ENCODE measurements around the gene WDR20.
"Not testable (repeated sequence)": the region's sequence is repeated elsewhere in the genome, so short reads cannot be mapped to it uniquely, and the experiment has no call there.

WDR20 gene

DNA sequence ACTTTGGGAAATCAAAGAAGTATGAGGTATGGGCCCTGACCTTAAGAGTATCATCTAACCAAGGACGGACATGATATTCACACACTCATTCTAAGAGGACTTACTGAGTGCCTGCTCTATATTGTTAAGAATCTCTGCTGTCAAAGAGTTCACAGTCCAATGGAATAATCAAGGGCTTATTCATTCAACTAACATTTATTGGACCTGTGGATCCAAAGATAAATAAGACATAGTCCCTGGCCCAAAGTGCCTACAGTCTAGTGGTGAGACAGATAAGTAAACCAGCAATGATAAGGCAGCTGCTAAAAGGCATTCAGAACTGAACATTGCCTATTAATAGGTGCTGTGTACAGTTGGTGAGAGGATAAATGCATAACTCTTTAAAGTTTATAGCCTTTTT, 11.0 kb downstream of the WDR20 start:
- CTCF ChIA-PET: interaction anchor here (1.1 to 1.6 kb wide), 5 partner anchors 8 to 54 kb away, joined by 3 to 4 read pairs (median 3); no protein-coding TSS in a partner anchor
- POLR2A ChIA-PET: no interaction called here
- TF ChIP-seq, protein P1, sequence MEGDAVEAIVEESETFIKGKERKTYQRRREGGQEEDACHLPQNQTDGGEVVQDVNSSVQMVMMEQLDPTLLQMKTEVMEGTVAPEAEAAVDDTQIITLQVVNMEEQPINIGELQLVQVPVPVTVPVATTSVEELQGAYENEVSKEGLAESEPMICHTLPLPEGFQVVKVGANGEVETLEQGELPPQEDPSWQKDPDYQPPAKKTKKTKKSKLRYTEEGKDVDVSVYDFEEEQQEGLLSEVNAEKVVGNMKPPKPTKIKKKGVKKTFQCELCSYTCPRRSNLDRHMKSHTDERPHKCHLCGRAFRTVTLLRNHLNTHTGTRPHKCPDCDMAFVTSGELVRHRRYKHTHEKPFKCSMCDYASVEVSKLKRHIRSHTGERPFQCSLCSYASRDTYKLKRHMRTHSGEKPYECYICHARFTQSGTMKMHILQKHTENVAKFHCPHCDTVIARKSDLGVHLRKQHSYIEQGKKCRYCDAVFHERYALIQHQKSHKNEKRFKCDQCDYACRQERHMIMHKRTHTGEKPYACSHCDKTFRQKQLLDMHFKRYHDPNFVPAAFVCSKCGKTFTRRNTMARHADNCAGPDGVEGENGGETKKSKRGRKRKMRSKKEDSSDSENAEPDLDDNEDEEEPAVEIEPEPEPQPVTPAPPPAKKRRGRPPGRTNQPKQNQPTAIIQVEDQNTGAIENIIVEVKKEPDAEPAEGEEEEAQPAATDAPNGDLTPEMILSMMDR (IDR thresholded peaks at IDR 0.05; ENCODE audit: control extremely low read depth, extremely low read depth, low read depth, missing control alignments): no peak
- no peak for DNase-seq (ENCODE audit: extremely low spot score)

DNA sequence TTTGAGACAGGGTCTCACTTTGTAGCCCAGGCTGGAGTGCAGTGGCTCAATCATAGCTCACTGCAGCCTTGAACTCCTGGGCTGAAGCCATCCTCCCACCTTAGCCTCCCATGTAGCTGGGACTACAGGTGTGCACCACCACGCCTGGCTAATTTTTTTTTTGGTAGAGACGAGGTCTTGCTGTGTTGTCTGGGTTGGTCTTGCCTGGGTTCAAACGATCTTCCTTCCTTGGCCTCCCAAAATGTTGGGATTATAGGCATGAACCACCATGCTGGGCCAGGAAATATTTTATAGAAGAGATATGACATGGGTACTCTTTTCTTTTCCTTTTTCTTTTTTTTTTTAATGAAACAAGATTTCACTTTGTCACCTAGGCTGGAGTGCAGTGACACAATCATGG, 11.7 kb downstream of the WDR20 start:
- DNase-seq (ENCODE audit: extremely low spot score); POLR2A ChIA-PET: not testable (repeated sequence)
- CTCF ChIA-PET: interaction anchor here (1.1 to 2.1 kb wide), 3 partner anchors 10 to 55 kb away, joined by 3 to 5 read pairs (median 3); no protein-coding TSS in a partner anchor

DNA sequence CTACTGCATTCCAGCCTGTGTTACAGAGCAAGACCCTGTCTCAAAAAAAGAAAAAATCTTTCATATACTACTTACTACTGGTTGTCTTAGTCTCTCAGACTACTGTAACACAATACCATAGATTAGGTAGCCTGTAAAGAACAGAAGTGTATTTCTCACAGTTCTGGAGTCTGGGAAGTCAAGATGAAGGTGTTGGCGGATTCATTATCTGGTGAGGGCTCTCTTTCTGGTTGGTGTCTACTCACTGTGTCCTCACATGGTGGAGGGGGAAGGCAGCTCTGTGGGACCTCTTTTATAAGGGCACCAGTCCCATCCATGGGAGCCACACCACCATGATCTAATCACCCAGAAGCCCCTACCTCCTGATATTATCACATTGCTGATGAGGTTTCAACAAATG, 14.4 kb downstream of the WDR20 start:
- POLR2A ChIA-PET: no interaction called here
- TF ChIP-seq, protein P1 (IDR thresholded peaks at IDR 0.05; ENCODE audit: control extremely low read depth, extremely low read depth, low read depth, missing control alignments): no peak
- CTCF ChIA-PET: interaction anchor here (1.3 to 1.6 kb wide), 2 partner anchors 9 to 10 kb away, joined by 3 to 5 read pairs; no protein-coding TSS in a partner anchor
- no peak for DNase-seq (ENCODE audit: extremely low spot score)

DNA sequence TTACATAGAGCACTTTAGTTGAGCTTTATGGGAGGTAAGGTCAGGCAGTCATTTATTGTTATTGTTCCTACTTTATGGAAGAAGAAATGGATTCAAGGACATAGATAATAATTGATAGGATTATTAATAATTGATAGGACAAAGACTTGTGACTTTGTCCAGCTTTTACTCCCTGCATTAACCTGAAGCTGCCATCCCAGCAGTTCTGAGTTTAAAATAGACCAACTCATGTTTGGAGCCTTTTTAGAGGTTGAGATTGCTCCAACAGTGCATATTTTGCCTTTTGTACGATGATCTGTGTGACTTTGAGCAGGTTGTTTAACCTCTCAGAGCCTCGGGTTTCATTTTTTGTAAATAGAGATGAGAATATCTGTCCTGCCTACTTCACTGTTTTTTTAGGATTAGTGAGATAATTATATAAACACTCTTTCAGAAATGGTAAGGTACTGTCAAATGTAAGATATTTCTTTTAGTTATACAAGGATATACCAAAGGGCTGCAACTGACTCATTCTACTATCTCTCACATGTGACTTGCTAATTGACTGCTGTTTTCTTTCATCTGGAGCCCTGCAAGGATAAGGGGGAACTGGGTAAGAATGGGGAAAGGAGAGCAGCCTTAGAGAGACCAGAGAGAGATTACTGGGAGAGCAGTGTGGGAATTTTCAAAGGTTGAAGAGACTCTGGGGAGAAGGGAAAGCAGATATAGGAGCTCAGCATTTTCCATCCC, 15.3 kb downstream of the WDR20 start:
- POLR2A ChIA-PET: no interaction called here
- DNase-seq (ENCODE audit: extremely low spot score): no peak
- CTCF ChIA-PET: interaction anchor here (1.3 to 1.6 kb wide), 2 partner anchors 9 to 10 kb away, joined by 3 to 5 read pairs; no protein-coding TSS in a partner anchor
- TF ChIP-seq, protein P1 (IDR thresholded peaks at IDR 0.05; ENCODE audit: control extremely low read depth, extremely low read depth, low read depth, missing control alignments): no peak

DNA sequence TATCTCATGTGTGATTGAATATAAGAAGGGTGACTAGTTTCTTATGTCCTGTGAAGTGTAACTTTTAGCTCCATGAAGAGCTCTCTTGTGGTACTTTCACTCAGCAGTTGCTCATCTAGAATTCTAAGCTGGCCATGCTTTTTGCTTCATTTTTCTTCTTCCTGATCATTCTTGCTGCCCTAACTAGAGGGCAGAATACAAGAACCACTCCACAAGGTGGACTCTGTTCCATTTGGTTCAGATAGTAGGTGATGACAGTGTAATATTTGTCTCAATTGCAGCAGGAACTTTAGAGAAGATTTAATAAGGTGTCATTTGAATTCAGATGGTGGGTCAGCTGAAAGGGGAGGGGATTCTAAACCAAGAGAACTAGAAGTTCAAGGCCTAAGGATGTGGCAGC, 17.6 kb downstream of the WDR20 start:
- POLR2A ChIA-PET: no interaction called here
- CTCF ChIA-PET: interaction anchor here (0.9 to 1.2 kb wide), 2 partner anchors 20 to 31 kb away, joined by 3 read pairs; no protein-coding TSS in a partner anchor
- TF ChIP-seq, protein P1 (IDR thresholded peaks at IDR 0.05; ENCODE audit: control extremely low read depth, extremely low read depth, low read depth, missing control alignments): no peak
- DNase-seq (ENCODE audit: extremely low spot score): no peak

DNA sequence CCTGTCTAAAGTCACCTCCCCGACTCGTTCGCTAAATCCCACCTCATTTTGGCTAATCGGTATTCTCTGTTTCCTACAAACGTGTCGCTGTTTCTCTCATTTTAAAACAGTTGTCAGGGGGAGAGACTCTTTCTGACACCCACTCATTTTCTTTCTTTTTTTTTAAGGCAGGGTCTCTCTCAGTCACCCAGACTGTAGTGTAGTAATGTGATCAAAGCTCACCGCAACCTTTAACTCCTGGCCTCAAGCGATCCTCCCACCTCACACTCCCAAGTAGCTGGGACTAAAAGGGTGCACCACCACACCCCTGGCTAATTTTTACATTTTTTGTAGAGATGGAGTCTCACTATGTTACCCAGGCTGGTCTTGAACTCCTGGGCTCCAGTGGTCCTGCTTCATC, 19.1 kb downstream of the WDR20 start:
- DNase-seq (ENCODE audit: extremely low spot score): no peak
- POLR2A ChIA-PET: no interaction called here
- CTCF ChIA-PET: interaction anchor here (1.0 to 1.5 kb wide), 3 partner anchors 9 to 23 kb away, joined by 3 to 5 read pairs (median 4); no protein-coding TSS in a partner anchor
- TF ChIP-seq, protein P1 (IDR thresholded peaks at IDR 0.05; ENCODE audit: control extremely low read depth, extremely low read depth, low read depth, missing control alignments): no peak

DNA sequence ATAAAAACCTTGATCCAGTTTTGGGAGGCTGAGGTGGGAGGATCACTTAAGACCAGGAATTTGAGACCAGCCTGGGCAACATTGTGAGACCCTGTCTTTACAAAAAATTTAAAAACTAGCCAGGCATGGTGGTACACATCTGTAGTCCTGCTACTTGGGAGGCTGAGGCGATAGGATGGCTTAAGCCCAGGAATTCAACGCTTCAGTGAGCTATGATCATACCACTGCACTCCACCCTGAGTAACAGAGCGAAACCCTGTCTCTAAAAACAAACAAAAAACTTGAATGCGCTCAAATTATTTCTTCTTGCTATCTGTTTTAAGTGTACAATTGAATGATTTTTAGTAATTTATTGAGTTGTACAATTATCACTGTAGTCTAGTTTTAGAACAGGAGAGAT, 20.1 kb downstream of the WDR20 start:
- DNase-seq (ENCODE audit: extremely low spot score): no peak
- ChIA-PET POLR2A (no interaction called here), CTCF (interaction anchor here (1.1 kb wide), 1 partner anchor 22 kb away, joined by 3 read pairs; no protein-coding TSS in a partner anchor)
- TF ChIP-seq, protein P1 (IDR thresholded peaks at IDR 0.05; ENCODE audit: control extremely low read depth, extremely low read depth, low read depth, missing control alignments): no peak
